NCI-H226 (cell line): Measurements from ENCODE around the gene SGIP1.

ENCODE experiments used
- DNase-seq: peaks from one replicate; pipeline ENCODE4 v3.0.0-alpha.2; 2015

The SGIP1 gene

DNA sequence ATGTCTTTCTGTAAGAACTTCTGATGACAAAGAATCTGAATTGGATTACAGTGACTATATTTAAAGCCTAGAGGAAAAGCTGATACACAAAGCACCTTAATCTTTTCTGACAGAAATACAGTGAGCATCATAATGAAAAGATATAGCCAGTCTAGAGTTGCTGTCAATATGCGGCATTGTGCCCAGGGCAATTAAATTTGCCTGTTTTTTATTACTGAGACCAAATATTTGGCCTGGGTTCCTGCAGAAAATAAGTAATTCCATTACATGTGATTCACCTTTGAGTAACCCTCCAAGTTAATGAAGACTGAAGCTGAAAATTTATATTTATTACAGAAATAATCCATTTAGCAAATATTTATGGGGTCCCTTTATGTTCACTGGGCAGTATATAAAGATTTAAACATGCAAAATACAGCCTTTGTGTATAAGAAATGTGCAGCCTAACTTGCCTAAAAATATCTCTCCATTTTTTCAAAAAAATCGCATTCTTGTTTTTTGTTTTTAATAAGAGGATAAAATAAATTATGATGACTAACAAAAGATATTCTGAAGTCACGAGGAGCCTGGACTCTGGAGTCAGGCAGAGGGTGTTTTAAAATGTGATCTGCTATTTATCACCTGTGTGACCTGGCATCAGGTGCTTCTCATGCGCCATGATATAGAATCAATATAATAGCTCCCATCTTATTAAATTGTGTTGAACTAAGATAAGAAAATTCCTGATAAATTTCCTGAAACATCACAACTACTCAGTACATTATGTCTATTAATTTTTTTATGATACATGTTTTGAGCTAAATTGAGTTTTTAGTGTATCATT lies 83.6 kb downstream of the SGIP1 start:
- DNase-seq, result no peak

- DNase-seq, result no peak
These were observed 84.4 kb downstream of the SGIP1 start for GRCh38 chr1:66618390-66618789.

DNA sequence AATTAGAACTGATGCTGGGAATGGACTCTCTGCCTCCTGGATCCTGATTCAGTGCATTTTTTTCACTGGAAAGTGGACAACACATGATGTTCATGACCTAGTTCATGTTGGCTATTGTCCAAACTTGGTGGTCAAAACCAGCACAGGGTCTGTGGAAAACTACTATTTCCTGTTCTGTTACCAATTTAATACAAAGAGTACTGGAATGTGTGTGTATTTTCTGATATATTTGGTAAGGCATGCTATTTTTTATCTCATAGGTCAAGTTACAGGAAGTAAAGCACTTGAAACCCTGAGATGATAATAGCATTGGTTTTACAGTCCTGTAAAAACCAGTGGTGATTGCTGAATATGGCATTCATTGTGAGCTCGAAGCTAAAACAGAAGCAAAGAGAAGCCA lies 89.9 kb downstream of the SGIP1 start:
- DNase-seq, result peak; percentile 54

- DNase-seq, result peak; percentile 42
These were observed 90.6 kb downstream of the SGIP1 start for GRCh38 chr1:66624412-66625060.

DNA sequence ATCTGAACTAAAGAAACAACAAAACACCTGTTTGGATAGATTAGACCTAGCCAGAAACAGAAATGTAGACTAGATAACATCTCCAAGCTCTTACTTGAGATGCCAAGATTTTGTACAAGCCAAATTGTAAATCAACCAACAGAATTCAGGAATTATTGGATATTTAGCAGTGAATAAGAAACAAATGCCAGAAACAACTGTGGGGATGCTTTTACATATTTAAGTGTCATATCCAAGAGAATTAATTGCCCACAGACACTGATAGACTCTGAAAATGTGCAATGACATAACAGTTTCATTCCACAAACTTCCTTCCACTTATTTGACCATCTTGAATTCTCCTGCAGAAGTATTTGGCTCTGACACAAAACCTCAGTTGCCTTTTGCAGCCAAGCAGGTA lies 92.3 kb downstream of the SGIP1 start:
- DNase-seq, result peak; percentile 22

GRCh38 chr1:66628926-66629325 lies 95.0 kb downstream of the SGIP1 start:
- no peak for DNase-seq

GRCh38 chr1:66633159-66633558 lies 99.2 kb downstream of the SGIP1 start:
- DNase-seq, result no peak

DNA sequence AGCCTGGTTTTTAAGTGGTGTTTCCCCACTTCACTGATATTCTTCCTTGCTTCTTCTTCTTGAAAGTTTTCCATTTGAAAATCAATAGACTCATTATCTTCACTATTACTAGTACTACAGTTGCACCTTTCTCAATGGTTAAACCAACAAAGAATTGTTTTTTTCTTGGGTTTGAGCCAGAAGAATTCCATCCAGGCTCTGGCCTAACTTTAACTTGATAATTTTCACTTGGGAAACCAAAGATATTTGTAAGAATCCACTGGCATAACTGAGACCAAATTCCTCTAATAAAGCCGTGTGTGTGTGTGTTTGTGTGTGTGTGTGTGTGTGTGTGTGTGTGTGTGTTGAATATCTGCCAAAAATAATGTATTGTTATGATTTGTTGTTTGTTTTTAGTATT lies 103.2 kb downstream of the SGIP1 start:
- DNase-seq, result no peak

GRCh38 chr1:66641891-66642473 lies 108.0 kb downstream of the SGIP1 start:
- DNase-seq, result no peak

- no peak for DNase-seq
These were observed 109.0 kb downstream of the SGIP1 start for GRCh38 chr1:66642992-66643391.

GRCh38 chr1:66644331-66644730 lies 110.4 kb downstream of the SGIP1 start:
- DNase-seq, result no peak

DNA sequence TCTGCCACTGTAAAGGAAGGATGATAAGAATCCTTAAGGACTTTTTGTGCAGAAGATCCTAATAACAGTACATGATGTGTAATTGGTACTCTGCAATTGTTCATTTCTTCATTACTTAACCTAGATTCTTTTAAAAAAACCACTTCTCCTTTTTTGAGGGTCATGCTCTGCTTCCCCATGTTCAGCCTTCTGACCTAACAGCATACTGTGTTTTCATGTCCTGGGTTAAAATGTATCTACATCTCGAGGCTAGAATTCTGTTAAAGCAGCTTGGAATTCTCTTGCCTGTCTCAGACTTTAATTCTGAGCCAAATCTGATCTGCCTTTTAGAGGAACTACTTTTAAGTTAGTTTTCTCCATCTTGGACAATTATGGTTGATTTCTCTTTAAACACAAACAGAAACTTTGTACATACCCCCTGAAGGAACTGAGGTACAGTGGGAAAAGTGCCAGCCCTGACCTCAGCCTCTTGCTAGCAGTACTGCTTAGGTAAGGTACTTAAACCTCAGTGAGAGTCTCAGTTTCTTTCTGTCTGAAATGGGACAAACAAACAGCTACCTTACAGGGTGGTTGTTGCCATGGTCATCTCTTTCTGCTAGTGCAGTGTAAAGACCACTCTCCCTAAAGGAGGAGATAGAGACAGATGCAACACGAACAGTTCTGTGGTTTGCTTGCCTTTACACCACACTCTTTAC lies 115.1 kb downstream of the SGIP1 start:
- no peak for DNase-seq

- DNase-seq, result peak; percentile 5
These were observed 118.6 kb downstream of the SGIP1 start for GRCh38 chr1:66652556-66652955.

DNA sequence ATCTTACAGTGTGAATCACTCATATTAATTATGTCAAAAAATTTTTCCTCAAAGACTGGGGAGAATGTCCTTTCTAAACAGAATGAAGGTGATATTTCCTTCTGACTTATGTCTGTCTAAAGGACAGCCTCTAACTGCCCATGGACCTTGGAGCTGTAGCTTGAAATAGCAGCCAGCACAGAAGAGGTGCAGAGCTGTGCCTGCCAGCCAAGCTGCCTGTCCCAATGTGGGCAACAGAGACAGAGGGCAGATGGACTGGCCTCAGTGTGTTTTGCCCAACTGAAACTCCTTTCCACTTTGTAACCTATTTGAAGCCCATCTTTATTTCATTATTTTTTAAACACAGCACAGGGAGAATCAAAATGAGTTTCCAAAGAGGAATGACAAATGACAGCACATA lies 120.7 kb downstream of the SGIP1 start:
- no peak for DNase-seq

DNA sequence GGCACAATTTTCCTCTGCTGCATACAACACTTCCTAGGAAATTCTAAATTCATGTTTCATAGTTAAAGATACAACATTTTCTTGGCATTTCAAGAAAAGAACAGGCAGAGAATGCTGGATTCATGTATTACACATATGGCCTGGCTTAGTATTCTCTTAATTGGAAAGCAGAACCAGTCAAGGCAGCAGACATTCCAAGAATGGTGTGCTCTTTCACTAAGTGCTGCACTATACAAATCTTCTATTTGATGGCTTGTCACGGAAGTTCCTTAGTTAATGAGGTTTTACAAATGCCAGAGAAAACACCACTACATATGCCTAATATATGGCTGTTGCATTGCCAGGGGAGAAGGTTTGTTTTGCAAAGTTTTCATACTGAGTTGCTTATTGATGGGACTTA lies 137.5 kb downstream of the SGIP1 start:
- no peak for DNase-seq

- no peak for DNase-seq
These were observed 142.8 kb downstream of the SGIP1 start for GRCh38 chr1:66676613-66677298.

- no peak for DNase-seq
These were observed 144.2 kb downstream of the SGIP1 start for GRCh38 chr1:66678146-66678545.

DNA sequence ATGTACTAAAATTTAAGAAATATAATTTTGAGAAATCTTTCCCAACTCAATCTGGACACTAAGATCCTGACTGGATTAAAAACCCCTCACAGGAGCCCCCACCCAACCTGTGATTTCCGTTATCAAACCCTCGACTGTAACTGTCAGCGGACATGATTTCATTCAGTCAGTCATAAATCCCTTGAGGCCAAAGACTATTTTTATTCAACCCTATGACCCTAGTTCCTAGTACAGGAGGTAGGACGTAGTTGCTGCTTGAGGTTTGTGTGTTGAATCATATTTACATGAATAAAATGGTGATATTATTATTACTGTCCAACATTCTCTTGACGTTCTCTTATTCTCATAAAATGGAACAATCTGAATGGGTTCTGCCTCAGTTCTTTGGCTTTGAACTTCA lies 145.2 kb downstream of the SGIP1 start:
- DNase-seq, result no peak

DNA sequence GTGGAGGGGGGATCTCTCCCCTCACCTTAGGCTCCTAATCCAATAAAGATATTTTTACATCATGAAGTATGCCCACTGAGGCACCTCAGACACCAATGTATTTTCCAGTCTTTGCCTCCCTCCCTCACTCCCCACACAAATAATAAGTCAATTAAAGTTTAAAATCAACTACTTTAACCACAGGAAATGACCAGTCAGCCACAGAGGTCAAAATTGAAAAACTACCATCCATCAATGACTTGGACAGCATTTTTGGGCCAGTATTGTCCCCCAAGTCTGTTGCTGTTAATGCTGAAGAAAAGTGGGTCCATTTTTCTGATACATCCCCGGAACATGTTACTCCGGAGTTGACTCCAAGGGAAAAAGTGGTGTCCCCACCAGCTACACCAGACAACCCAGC lies 147.7 kb downstream of the SGIP1 start:
- DNase-seq, result no peak

- no peak for DNase-seq
These were observed 148.2 kb downstream of the SGIP1 start for GRCh38 chr1:66682106-66682505.

DNA sequence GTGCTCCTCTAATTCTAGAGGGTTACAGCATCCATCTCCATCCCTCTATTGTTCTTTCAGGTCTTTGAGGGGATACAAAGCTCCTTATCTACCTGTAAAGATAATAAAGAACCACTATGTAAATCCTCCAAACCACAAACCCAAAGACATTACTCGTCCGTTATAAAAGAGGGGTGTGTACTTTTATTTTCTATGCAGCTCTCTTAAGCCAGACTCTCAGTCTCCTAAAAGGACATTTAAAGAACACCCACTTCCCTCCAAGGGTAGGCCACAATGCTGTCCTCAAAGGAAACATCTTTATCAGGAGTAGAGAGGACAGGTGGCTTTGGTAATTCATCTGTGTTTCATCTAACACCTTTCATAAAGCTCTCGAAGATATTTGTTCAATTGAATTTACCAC lies 150.4 kb downstream of the SGIP1 start:
- DNase-seq, result no peak

- DNase-seq, result no peak
These were observed 151.3 kb downstream of the SGIP1 start for GRCh38 chr1:66685265-66685664.

GRCh38 chr1:66685670-66686069 lies 151.7 kb downstream of the SGIP1 start:
- DNase-seq, result no peak
